ENCODE data around the gene LRRC52.

The LRRC52 gene

GRCh38 chr1:165501970-165502348 is 41.8 kb upstream of the LRRC52 start:
- TF ChIP-seq, protein P1, sequence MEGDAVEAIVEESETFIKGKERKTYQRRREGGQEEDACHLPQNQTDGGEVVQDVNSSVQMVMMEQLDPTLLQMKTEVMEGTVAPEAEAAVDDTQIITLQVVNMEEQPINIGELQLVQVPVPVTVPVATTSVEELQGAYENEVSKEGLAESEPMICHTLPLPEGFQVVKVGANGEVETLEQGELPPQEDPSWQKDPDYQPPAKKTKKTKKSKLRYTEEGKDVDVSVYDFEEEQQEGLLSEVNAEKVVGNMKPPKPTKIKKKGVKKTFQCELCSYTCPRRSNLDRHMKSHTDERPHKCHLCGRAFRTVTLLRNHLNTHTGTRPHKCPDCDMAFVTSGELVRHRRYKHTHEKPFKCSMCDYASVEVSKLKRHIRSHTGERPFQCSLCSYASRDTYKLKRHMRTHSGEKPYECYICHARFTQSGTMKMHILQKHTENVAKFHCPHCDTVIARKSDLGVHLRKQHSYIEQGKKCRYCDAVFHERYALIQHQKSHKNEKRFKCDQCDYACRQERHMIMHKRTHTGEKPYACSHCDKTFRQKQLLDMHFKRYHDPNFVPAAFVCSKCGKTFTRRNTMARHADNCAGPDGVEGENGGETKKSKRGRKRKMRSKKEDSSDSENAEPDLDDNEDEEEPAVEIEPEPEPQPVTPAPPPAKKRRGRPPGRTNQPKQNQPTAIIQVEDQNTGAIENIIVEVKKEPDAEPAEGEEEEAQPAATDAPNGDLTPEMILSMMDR (IDR thresholded peaks at IDR 0.05) = no peak
- no peak for TF ChIP-seq ZFX (IDR thresholded peaks at IDR 0.05; ENCODE audit: borderline replicate concordance)
- no peak overlapping the region for H3K27ac ChIP-seq

- H3K27ac ChIP-seq = no peak overlapping the region
- no peak for TF ChIP-seq ZFX (IDR thresholded peaks at IDR 0.05; ENCODE audit: borderline replicate concordance)
- TF ChIP-seq, protein P1 (IDR thresholded peaks at IDR 0.05) = no peak
Measured at GRCh38 chr1:165507570-165507969, 36.2 kb upstream of the LRRC52 start.

- H3K27ac ChIP-seq = no peak overlapping the region
- TF ChIP-seq, protein P1 (IDR thresholded peaks at IDR 0.05) = no peak
- TF ChIP-seq ZFX (IDR thresholded peaks at IDR 0.05; ENCODE audit: borderline replicate concordance) = no peak
Measured at GRCh38 chr1:165508291-165508690, 35.5 kb upstream of the LRRC52 start.

DNA sequence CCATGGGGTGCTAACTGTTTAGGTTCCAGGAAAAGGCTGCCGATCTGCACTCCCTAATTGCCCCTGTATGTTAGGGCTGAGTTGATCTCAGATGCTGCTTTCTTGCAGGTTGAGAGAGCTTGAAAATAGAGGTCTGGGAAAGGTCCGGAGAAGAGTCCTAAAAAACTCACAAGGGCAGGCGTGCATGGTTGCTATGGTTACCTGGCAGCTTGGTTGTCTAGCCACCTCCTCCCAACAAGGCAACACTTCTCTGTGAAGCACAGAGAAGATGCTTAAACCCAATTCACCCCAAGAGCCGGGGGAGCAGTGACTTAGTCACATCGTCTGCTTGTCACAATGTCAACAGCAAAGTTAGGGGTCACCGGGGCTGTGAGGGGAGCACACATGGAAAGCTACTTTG is 31.0 kb upstream of the LRRC52 start:
- TF ChIP-seq ZFX (IDR thresholded peaks at IDR 0.05; ENCODE audit: borderline replicate concordance) = no peak
- TF ChIP-seq, protein P1 (IDR thresholded peaks at IDR 0.05) = no peak
- no peak overlapping the region for H3K27ac ChIP-seq

DNA sequence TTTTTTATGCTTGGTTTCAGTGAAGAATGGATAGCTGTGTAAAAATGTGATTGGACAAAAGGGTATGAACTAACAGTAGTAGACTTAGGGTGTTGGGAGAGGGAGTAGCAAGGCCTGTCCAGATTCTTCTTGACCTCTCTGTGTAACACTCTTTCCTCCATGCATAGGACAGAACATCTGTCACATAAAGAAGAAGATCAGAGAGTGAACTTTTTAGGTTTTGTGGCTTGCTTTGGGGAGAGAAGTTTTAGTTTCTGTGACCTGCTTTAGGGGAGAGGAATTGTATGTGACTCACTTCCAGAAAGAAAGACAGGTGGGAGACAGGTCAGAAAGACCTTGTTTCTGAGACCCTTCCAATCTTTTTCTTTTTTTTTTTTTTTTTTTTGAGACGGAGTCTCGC is 27.3 kb upstream of the LRRC52 start:
- TF ChIP-seq, protein P1 (IDR thresholded peaks at IDR 0.05) = no peak
- no peak for TF ChIP-seq ZFX (IDR thresholded peaks at IDR 0.05; ENCODE audit: borderline replicate concordance)
- no peak overlapping the region for H3K27ac ChIP-seq

- TF ChIP-seq, protein P1 (IDR thresholded peaks at IDR 0.05) = no peak
- TF ChIP-seq ZFX (IDR thresholded peaks at IDR 0.05; ENCODE audit: borderline replicate concordance) = no peak
- no peak overlapping the region for H3K27ac ChIP-seq
Measured at GRCh38 chr1:165520646-165521045, 23.2 kb upstream of the LRRC52 start.

DNA sequence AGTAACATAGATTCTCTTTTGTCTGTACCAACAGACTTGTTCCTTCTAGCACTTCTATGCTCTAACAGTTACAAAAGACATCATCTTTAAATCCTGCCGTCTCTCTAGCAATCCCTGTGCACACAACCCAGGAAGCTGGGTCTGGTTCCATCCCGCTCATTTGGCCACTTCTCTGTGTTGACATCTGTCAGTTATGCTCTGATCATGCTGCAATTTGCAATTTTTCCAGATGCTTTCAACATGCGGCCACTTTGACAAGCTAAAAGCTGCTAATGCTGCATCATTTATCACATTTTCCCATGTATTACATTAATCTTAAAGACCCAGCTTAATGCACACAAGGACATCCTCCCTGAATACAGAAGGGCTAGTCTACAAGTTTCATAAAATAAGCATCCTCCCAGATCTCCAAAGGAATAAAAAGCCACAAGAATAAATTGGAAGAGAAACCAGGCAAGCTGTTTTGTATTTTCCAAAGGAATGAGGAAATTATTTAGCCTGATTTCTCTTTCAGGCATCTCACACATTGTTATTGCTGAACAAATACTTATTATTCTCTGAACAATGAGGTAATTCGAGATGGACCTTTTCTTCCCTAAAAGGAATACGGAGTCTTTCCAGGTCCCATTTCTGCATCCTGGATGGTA is 19.0 kb upstream of the LRRC52 start:
- TF ChIP-seq, protein P1 (IDR thresholded peaks at IDR 0.05) = no peak
- no peak for TF ChIP-seq ZFX (IDR thresholded peaks at IDR 0.05; ENCODE audit: borderline replicate concordance)
- H3K27ac ChIP-seq = no peak overlapping the region
